ENCODE results near the gene APP.

Gene APP

GRCh38 chr21:26164311-26164710 is 6.3 kb downstream of the APP start:
- H3K36me3 ChIP-seq (ENCODE audit: insufficient read depth, low read length), result no peaks in the 10 kb centered on the region
- H3K9ac ChIP-seq (ENCODE audit: low read depth, low read length), result no peak overlapping the region
- no peak overlapping the region for H3K4me3 ChIP-seq (ENCODE audit: low read depth in 1 of 2, low read length in 2 of 2)
- H3K27ac ChIP-seq (ENCODE audit: low read length), result no peak overlapping the region
- H3K9me3 ChIP-seq (ENCODE audit: insufficient read depth, low read length, severe bottlenecking), result no peaks in the 10 kb centered on the region
- TF ChIP-seq CTCF (IDR thresholded peaks at IDR 0.05; ENCODE audit: borderline replicate concordance, extremely low read depth, low read length, poor library complexity, severe bottlenecking) (no peak), EZH2 (IDR thresholded peaks at IDR 0.05; ENCODE audit: borderline replicate concordance, low read depth, low read length, severe bottlenecking) (no peak)
- no peak for DNase-seq
- no peaks in the 10 kb centered on the region for H4K20me1 ChIP-seq (ENCODE audit: insufficient read depth, low read length)
- no peak for ATAC-seq (ENCODE audit: insufficient read depth, low read depth)
- H3K27me3 ChIP-seq (ENCODE audit: insufficient read depth, low read length, poor library complexity), result no peaks in the 10 kb centered on the region
- H3K4me2 ChIP-seq (ENCODE audit: insufficient read depth, low read length), result no peak overlapping the region
- no peaks in the 10 kb centered on the region for H3K79me2 ChIP-seq (ENCODE audit: insufficient read depth, low read length)
- H2AFZ ChIP-seq (ENCODE audit: low read depth, low read length), result no peak overlapping the region
- no peaks in the 10 kb centered on the region for H3K4me1 ChIP-seq (ENCODE audit: insufficient read depth, low read length)

GRCh38 chr21:26162081-26162480 is 8.5 kb downstream of the APP start:
- H3K4me2 ChIP-seq (ENCODE audit: insufficient read depth, low read length), result no peak overlapping the region
- no peaks in the 10 kb centered on the region for H3K79me2 ChIP-seq (ENCODE audit: insufficient read depth, low read length)
- no peak overlapping the region for H3K9ac ChIP-seq (ENCODE audit: low read depth, low read length)
- no peak for DNase-seq
- H3K36me3 ChIP-seq (ENCODE audit: insufficient read depth, low read length), result no peaks in the 10 kb centered on the region
- H3K27me3 ChIP-seq (ENCODE audit: insufficient read depth, low read length, poor library complexity), result no peaks in the 10 kb centered on the region
- no peak overlapping the region for H3K4me3 ChIP-seq (ENCODE audit: low read depth in 1 of 2, low read length in 2 of 2)
- peaks cover 12% of the 10 kb centered on the region for H3K4me1 ChIP-seq (ENCODE audit: insufficient read depth, low read length)
- no peak overlapping the region for H3K27ac ChIP-seq (ENCODE audit: low read length)
- H3K9me3 ChIP-seq (ENCODE audit: insufficient read depth, low read length, severe bottlenecking), result no peaks in the 10 kb centered on the region
- H4K20me1 ChIP-seq (ENCODE audit: insufficient read depth, low read length), result no peaks in the 10 kb centered on the region
- H2AFZ ChIP-seq (ENCODE audit: low read depth, low read length), result no peak overlapping the region
- TF ChIP-seq CTCF (IDR thresholded peaks at IDR 0.05; ENCODE audit: borderline replicate concordance, extremely low read depth, low read length, poor library complexity, severe bottlenecking) (no peak), EZH2 (IDR thresholded peaks at IDR 0.05; ENCODE audit: borderline replicate concordance, low read depth, low read length, severe bottlenecking) (no peak)
- no peak for ATAC-seq (ENCODE audit: insufficient read depth, low read depth)

GRCh38 chr21:26159869-26160268 is 10.7 kb downstream of the APP start:
- H3K9ac ChIP-seq (ENCODE audit: low read depth, low read length), result no peak overlapping the region
- ATAC-seq (ENCODE audit: insufficient read depth, low read depth) (no peak), DNase-seq (no peak)
- no peaks in the 10 kb centered on the region for H3K9me3 ChIP-seq (ENCODE audit: insufficient read depth, low read length, severe bottlenecking)
- no peak overlapping the region for H2AFZ ChIP-seq (ENCODE audit: low read depth, low read length)
- H3K27ac ChIP-seq (ENCODE audit: low read length), result no peak overlapping the region
- H3K4me1 ChIP-seq (ENCODE audit: insufficient read depth, low read length), result peaks cover 12% of the 10 kb centered on the region
- H3K27me3 ChIP-seq (ENCODE audit: insufficient read depth, low read length, poor library complexity), result no peaks in the 10 kb centered on the region
- H4K20me1 ChIP-seq (ENCODE audit: insufficient read depth, low read length), result no peaks in the 10 kb centered on the region
- no peak overlapping the region for H3K4me2 ChIP-seq (ENCODE audit: insufficient read depth, low read length)
- H3K36me3 ChIP-seq (ENCODE audit: insufficient read depth, low read length), result no peaks in the 10 kb centered on the region
- no peak overlapping the region for H3K4me3 ChIP-seq (ENCODE audit: low read depth in 1 of 2, low read length in 2 of 2)
- TF ChIP-seq EZH2 (IDR thresholded peaks at IDR 0.05; ENCODE audit: borderline replicate concordance, low read depth, low read length, severe bottlenecking) (no peak), CTCF (IDR thresholded peaks at IDR 0.05; ENCODE audit: borderline replicate concordance, extremely low read depth, low read length, poor library complexity, severe bottlenecking) (no peak)
- no peaks in the 10 kb centered on the region for H3K79me2 ChIP-seq (ENCODE audit: insufficient read depth, low read length)

GRCh38 chr21:26157801-26158200 is 12.8 kb downstream of the APP start:
- peak overlapping the region; percentile 55 for H2AFZ ChIP-seq (ENCODE audit: low read depth, low read length)
- H3K9ac ChIP-seq (ENCODE audit: low read depth, low read length), result no peak overlapping the region
- no peak overlapping the region for H3K4me3 ChIP-seq (ENCODE audit: low read depth in 1 of 2, low read length in 2 of 2)
- peaks cover 12% of the 10 kb centered on the region for H3K4me1 ChIP-seq (ENCODE audit: insufficient read depth, low read length)
- no peak for ATAC-seq (ENCODE audit: insufficient read depth, low read depth)
- TF ChIP-seq CTCF (IDR thresholded peaks at IDR 0.05; ENCODE audit: borderline replicate concordance, extremely low read depth, low read length, poor library complexity, severe bottlenecking) (no peak), EZH2 (IDR thresholded peaks at IDR 0.05; ENCODE audit: borderline replicate concordance, low read depth, low read length, severe bottlenecking) (no peak)
- no peak for DNase-seq
- no peak overlapping the region for H3K4me2 ChIP-seq (ENCODE audit: insufficient read depth, low read length)
- peak overlapping the region; percentile 40; the same call in 1 of the 2 replicates for H3K27ac ChIP-seq (ENCODE audit: low read length)
- no peaks in the 10 kb centered on the region for H3K36me3 ChIP-seq (ENCODE audit: insufficient read depth, low read length)
- H3K27me3 ChIP-seq (ENCODE audit: insufficient read depth, low read length, poor library complexity), result no peaks in the 10 kb centered on the region
- H4K20me1 ChIP-seq (ENCODE audit: insufficient read depth, low read length), result no peaks in the 10 kb centered on the region
- H3K79me2 ChIP-seq (ENCODE audit: insufficient read depth, low read length), result no peaks in the 10 kb centered on the region
- no peaks in the 10 kb centered on the region for H3K9me3 ChIP-seq (ENCODE audit: insufficient read depth, low read length, severe bottlenecking)
